H1 (cell line): ENCODE results near the gene CPNE4. TPM values are rescaled to one million over a fixed set of nuclear protein-coding genes. Genes with fewer than 3 reads are reported as not detected.

Experiments
- CTCF ChIA-PET: fragments of 300-600 bp; sonication (Branson Sonifier 250); formaldehyde crosslinking; loops from one replicate; lab custom pipeline; 2021; ENCODE audit not compliant: partially characterized antibody; lab: Charles Lee
- POLR2A ChIA-PET: fragments of 300-600 bp; sonication (Branson Sonifier 250); formaldehyde crosslinking; loops from one replicate; lab custom pipeline; 2021; ENCODE audit warnings: inconsistent platforms; ENCODE audit not compliant: partially characterized antibody; lab: Charles Lee
- DNase-seq, 2 experiments: peaks; one replicate each; pipeline versions ENCODE4 v3.0.0 to v3.0.0-alpha.2; 2010 to 2022; ENCODE audit warnings: low spot score in 2 of 2, low read depth in 1 of 2, mixed read lengths in 1 of 2
- FAIRE-seq: peaks from 2 replicates; lab custom pipeline; 2011; peaks lifted over from hg19 to GRCh38; lab: Jason Lieb, UNC
- H2AFZ ChIP-seq: 2 replicates; pipeline ENCODE4 v1.8.1; 2012; ENCODE audit warnings: low read length, inconsistent platforms
- H2AK5ac ChIP-seq: 2 replicates; pipeline ENCODE4 v1.6.1; 2013; ENCODE audit warnings: low read depth, low read length
- H2BK120ac ChIP-seq: replicated peaks from 2 replicates; pipeline ENCODE3; 2013; ENCODE audit warnings: low read depth, low read length, inconsistent platforms
- H2BK12ac ChIP-seq: 2 replicates; pipeline ENCODE4 v1.6.1; 2013; ENCODE audit warnings: low read depth, low read length
- H2BK15ac ChIP-seq: 2 replicates; pipeline ENCODE4 v1.6.1; 2013; ENCODE audit warnings: low read length
- H2BK20ac ChIP-seq: 2 replicates; pipeline ENCODE4 v1.6.1; 2013; ENCODE audit warnings: low read length
- H2BK5ac ChIP-seq: 2 replicates; pipeline ENCODE4 v1.6.1; 2013; ENCODE audit warnings: low read depth, low read length
- H3K14ac ChIP-seq: 2 replicates; pipeline ENCODE4 v1.6.1; 2013; ENCODE audit warnings: inconsistent platforms; ENCODE audit not compliant: insufficient read length
- H3K18ac ChIP-seq: 2 replicates; pipeline ENCODE4 v1.6.1; 2013; ENCODE audit warnings: low read length; ENCODE audit errors: extremely low read depth
- H3K23ac ChIP-seq: 2 replicates; pipeline ENCODE4 v1.6.1; 2013; ENCODE audit warnings: inconsistent platforms; ENCODE audit not compliant: insufficient read length
- H3K23me2 ChIP-seq: 2 replicates; pipeline ENCODE4 v1.6.1; 2013; ENCODE audit warnings: low read depth, low read length
- H3K27ac ChIP-seq: 2 replicates; pipeline ENCODE4 v1.6.1; 2011; ENCODE audit warnings: low read depth, low read length, inconsistent platforms
- H3K27me3 ChIP-seq, 4 experiments: replicated peaks in 1 of 4; 1 replicate in 1 of 4; 2 replicates in 3 of 4; pipeline versions ENCODE4 v1.6.1 to v1.8.1; 2011 to 2013; ENCODE audit warnings: low read length in 3 of 4, mild to moderate bottlenecking in 3 of 4, inconsistent platforms in 2 of 4, mixed read lengths in 2 of 4, moderate library complexity in 1 of 4; ENCODE audit not compliant: control insufficient read depth in 3 of 4, insufficient read depth in 3 of 4; ENCODE audit errors: extremely low read depth in 1 of 4
- H3K36me3 ChIP-seq, 4 experiments: 2 replicates each; pipeline versions ENCODE4 v1.6.1 to v1.8.1; 2011 to 2013; ENCODE audit warnings: mild to moderate bottlenecking in 4 of 4, low read length in 3 of 4, moderate library complexity in 2 of 4, control low read depth in 1 of 4, inconsistent platforms in 1 of 4; ENCODE audit not compliant: insufficient read depth in 4 of 4, control insufficient read depth in 2 of 4
- H3K4ac ChIP-seq: replicated peaks from 2 replicates; pipeline ENCODE3; 2013; ENCODE audit warnings: low read length, low read depth, mixed read lengths, inconsistent platforms; ENCODE audit not compliant: insufficient read length
- H3K4me1 ChIP-seq, 4 experiments: replicated peaks in 1 of 4; 1 replicate in 1 of 4; 2 replicates in 3 of 4; pipeline versions ENCODE4 v1.6.1 to v1.8.1; 2011 to 2013; ENCODE audit warnings: low read length in 3 of 4, inconsistent platforms in 2 of 4, mixed read lengths in 1 of 4; ENCODE audit not compliant: insufficient read depth in 4 of 4, control insufficient read depth in 3 of 4
- H3K4me2 ChIP-seq, 2 experiments: 2 replicates each; pipeline versions ENCODE4 v1.6.1 to v1.8.1; 2011 to 2013; ENCODE audit warnings: low read depth in 2 of 2, low read length in 2 of 2, control low read depth in 1 of 2, inconsistent platforms in 1 of 2, mild to moderate bottlenecking in 1 of 2; ENCODE audit not compliant: insufficient read depth in 1 of 2
- H3K4me3 ChIP-seq, 4 experiments: fragments of 200-600, 300-600 bp in 1 of 4; sonication (generic), shearing (Covaris generic), sonication (Bioruptor Twin) in 1 of 4; 2 replicates each; pipeline versions ENCODE4 v1.5.1 to v1.8.1; 2011 to 2016; ENCODE audit warnings: low read length in 4 of 4, low read depth in 3 of 4, control low read depth in 2 of 4, inconsistent platforms in 2 of 4, mild to moderate bottlenecking in 2 of 4, mixed read lengths in 1 of 4, moderate library complexity in 1 of 4; ENCODE audit not compliant: insufficient read depth in 2 of 4; ENCODE audit errors: extremely low read depth in 1 of 4
- H3K56ac ChIP-seq: replicated peaks from 2 replicates; pipeline ENCODE3; 2013; ENCODE audit warnings: low read depth, mild to moderate bottlenecking, mixed read lengths, low read length, inconsistent platforms; ENCODE audit not compliant: insufficient read length
- H3K79me1 ChIP-seq: 2 replicates; pipeline ENCODE4 v1.6.1; 2013; ENCODE audit warnings: low read depth, low read length, control low read depth
- H3K79me2 ChIP-seq, 2 experiments: 2 replicates each; pipeline versions ENCODE4 v1.6.1 to v1.8.1; 2012 to 2013; ENCODE audit warnings: low read length in 2 of 2, mild to moderate bottlenecking in 2 of 2, inconsistent platforms in 1 of 2; ENCODE audit not compliant: insufficient read depth in 2 of 2, control insufficient read depth in 1 of 2
- H3K9ac ChIP-seq, 4 experiments: replicated peaks in 1 of 4; 1 replicate in 1 of 4; 2 replicates in 3 of 4; pipeline versions ENCODE4 v1.6.1 to v1.8.1; 2011 to 2013; ENCODE audit warnings: low read depth in 3 of 4, low read length in 3 of 4, control low read depth in 2 of 4, mild to moderate bottlenecking in 2 of 4, moderate library complexity in 2 of 4, inconsistent platforms in 1 of 4; ENCODE audit errors: extremely low read depth in 1 of 4
- H3K9me3 ChIP-seq, 2 experiments: 2 replicates each; pipeline versions ENCODE4 v1.6.1 to v1.8.1; 2012 to 2013; ENCODE audit warnings: mild to moderate bottlenecking in 2 of 2, moderate library complexity in 2 of 2, control low read depth in 1 of 2, inconsistent platforms in 1 of 2, low read depth in 1 of 2, low read length in 1 of 2, mixed read lengths in 1 of 2; ENCODE audit not compliant: insufficient read depth in 2 of 2
- H4K20me1 ChIP-seq, 2 experiments: replicated peaks in 1 of 2; 2 replicates each; pipeline versions ENCODE3 to v1.8.1; 2011 to 2013; ENCODE audit warnings: inconsistent platforms in 2 of 2, low read length in 2 of 2, mild to moderate bottlenecking in 1 of 2; ENCODE audit not compliant: insufficient read depth in 2 of 2, control insufficient read depth in 1 of 2
- H4K5ac ChIP-seq: 2 replicates; pipeline ENCODE4 v1.6.1; 2013; ENCODE audit warnings: low read length, low read depth, mixed read lengths, inconsistent platforms; ENCODE audit not compliant: insufficient read length
- H4K8ac ChIP-seq: 2 replicates; pipeline ENCODE4 v1.8.0; 2013; ENCODE audit warnings: mild to moderate bottlenecking, moderate library complexity, low read length, inconsistent platforms; ENCODE audit not compliant: insufficient read depth; ENCODE audit errors: extremely low read depth
- H4K91ac ChIP-seq: replicated peaks from 2 replicates; pipeline ENCODE3; 2013; ENCODE audit warnings: low read length, mixed read lengths, inconsistent platforms; ENCODE audit not compliant: insufficient read length
- CBX5 ChIP-seq: fragments of 300-800, 300-1000 bp; sonication (generic); IDR thresholded peaks from 2 replicates; pipeline ENCODE4 v1.7.1; 2016; ENCODE audit warnings: antibody characterized with exemption, low read length, low read depth
- CTBP2 ChIP-seq: IDR thresholded peaks from 2 replicates; pipeline ENCODE4 v1.7.0; 2011; ENCODE audit warnings: borderline replicate concordance, mild to moderate bottlenecking, moderate library complexity, mixed read lengths, low read length; ENCODE audit not compliant: insufficient read depth, insufficient read length
- HDAC6 ChIP-seq: IDR thresholded peaks from one replicate; pipeline ENCODE4 v1.7.1; 2012; ENCODE audit warnings: low read depth, mild to moderate bottlenecking, inconsistent platforms, low read length, moderate library complexity
- NANOG ChIP-seq: IDR thresholded peaks from 2 replicates; pipeline ENCODE4 v1.6.1; 2011; ENCODE audit warnings: low read length, low read depth, mild to moderate bottlenecking, inconsistent platforms; ENCODE audit not compliant: insufficient read depth, poor library complexity, severe bottlenecking
- POLR2AphosphoS5 ChIP-seq: IDR thresholded peaks from 2 replicates; pipeline ENCODE4 v1.6.1; 2011; ENCODE audit warnings: low read depth, low read length
- RXRA ChIP-seq: IDR thresholded peaks from 2 replicates; pipeline ENCODE4 v1.6.1; 2011; ENCODE audit warnings: low read depth, mild to moderate bottlenecking, low read length, moderate library complexity; ENCODE audit not compliant: insufficient read depth
- TAF7 ChIP-seq: optimal IDR thresholded peaks from 2 replicates; pipeline ENCODE3; 2011; ENCODE audit warnings: low read depth, mild to moderate bottlenecking, inconsistent platforms, low read length, moderate library complexity, borderline replicate concordance
- WGBS, 2 experiments: shearing (Covaris generic) in 1 of 2; methylation state at CpG; one replicate each; pipeline versions ENCODE4 v1.1.6 to v1.1.7; 2013 to 2015; ENCODE audit warnings: low lambda C conversion rate in 2 of 2, mixed read lengths in 2 of 2, inconsistent platforms in 1 of 2, low coverage in 1 of 2, missing lambda C conversion rate in 1 of 2; ENCODE audit not compliant: insufficient replicate concordance in 2 of 2, insufficient coverage in 1 of 2, insufficient read length in 1 of 2; ENCODE audit errors: extremely low coverage in 1 of 2, missing lambda C conversion rate in 1 of 2; 5-methylcytosine and 5-hydroxymethylcytosine counted together
- polyA plus RNA-seq, 7 experiments: library from polyadenylated mRNA; depleted of rRNA in 3 of 7; stranded (reverse) in 5 of 7; unstranded in 2 of 7; fragments of >200 nt in 5 of 7; fragments of 200-250 nt in 2 of 7; gene quantifications; 1 replicate in 5 of 7; 2 replicates in 1 of 7; 4 replicates in 1 of 7; pipeline versions ENCODE4 v1.2.1 to v1.2.3, GENCODE V29; 2011 to 2013; ENCODE audit warnings: missing spikeins in 2 of 7, mixed read lengths in 2 of 7
- total RNA-seq: library from RNA; stranded (reverse); fragmentation: NEBNext Ultra II Directional; extraction: Animal tissue kit (Norgen Biotek cat#: 25700); gene quantifications from 2 replicates; pipeline ENCODE4 v1.2.1, GENCODE V29; 2021
- TF ChIP-seq, protein P1 (sequence below): IDR thresholded peaks from 2 replicates; pipeline ENCODE4 v1.6.1; 2011; ENCODE audit warnings: low read depth, mild to moderate bottlenecking, low read length; ENCODE audit not compliant: insufficient read depth

Gene CPNE4
- total and polyA plus RNA-seq, 2 of the 8 experiments (the other 6 are each of a cell fraction or from before 2014, with no cell fraction given) = 0.82 to 3.8 TPM

DNA sequence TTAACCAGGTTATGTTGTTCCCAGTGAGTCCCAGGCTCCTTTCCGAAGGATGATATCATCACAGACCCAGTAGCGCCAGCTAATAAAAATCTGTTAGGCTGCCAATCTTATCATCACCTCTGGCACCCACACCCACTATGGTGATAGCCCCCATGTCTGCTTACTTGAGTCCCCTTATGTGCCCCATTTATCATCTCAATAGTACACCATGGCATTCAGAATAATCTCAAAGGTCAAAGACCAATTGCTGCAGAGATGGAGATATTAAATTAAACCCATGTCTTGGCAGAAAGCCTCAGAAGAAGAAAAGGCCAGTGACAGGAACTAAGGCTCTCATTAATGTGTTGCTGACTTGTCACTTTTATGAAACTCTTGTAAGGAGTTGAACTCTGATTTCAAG, 32.8 kb downstream of the CPNE4 start:
- Histone ChIP-seq H3K36me3 (no peaks in the 10 kb centered on the region), H2BK12ac (no peak overlapping the region), H4K91ac (no peak overlapping the region), H3K23me2 (no peaks in the 10 kb centered on the region), H3K23ac (no peak overlapping the region), H3K18ac (no peak overlapping the region), H4K20me1 (no peaks in the 10 kb centered on the region), H3K79me2 (no peaks in the 10 kb centered on the region), H4K8ac (no peak overlapping the region), H3K27ac (no peak overlapping the region), H4K5ac (no peak overlapping the region), H2BK120ac (no peak overlapping the region), H3K4me1 (peaks cover 2 to 12% (median 8%) of the 10 kb centered on the region in 4 experiments; a peak in 5 of 7 replicates), H2AK5ac (no peak overlapping the region), H2BK20ac (no peak overlapping the region), H3K4me2 (no peak overlapping the region), H2AFZ (no peak overlapping the region), H3K56ac (no peak overlapping the region), H3K14ac (no peak overlapping the region), H3K27me3 (no peaks in the 10 kb centered on the region), H3K9ac (no peak overlapping the region), H3K9me3 (no peaks in the 10 kb centered on the region), H3K4me3 (no peak overlapping the region), H3K4ac (no peak overlapping the region), H3K79me1 (no peaks in the 10 kb centered on the region), H2BK5ac (no peak overlapping the region), H2BK15ac (no peak overlapping the region)
- no peak for DNase-seq
- POLR2A ChIA-PET = no interaction called here
- 96% methylated on average over 2 of the region's 2 CpGs; no CpG with 5 or more reads in 1 of the 2 experiments for WGBS, 2 experiments
- CTCF ChIA-PET = interaction anchor here (0.6 to 1.6 kb wide), 2 partner anchors 24 to 206 kb away, joined by 3 to 5 read pairs; no protein-coding TSS in a partner anchor
- FAIRE-seq = no peak
- TF ChIP-seq CTBP2 (no peak), HDAC6 (no peak), TAF7 (no peak), CBX5 (no peak), POLR2AphosphoS5 (no peak), NANOG (no peak), RXRA (no peak)
- TF ChIP-seq, protein P1, sequence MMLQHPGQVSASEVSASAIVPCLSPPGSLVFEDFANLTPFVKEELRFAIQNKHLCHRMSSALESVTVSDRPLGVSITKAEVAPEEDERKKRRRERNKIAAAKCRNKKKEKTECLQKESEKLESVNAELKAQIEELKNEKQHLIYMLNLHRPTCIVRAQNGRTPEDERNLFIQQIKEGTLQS = no peak
